Cardiac fibroblast (primary cell): ENCODE results near the gene HOXA9.

ENCODE experiments used
- DNase-seq, 2 donors: peaks; one replicate each; pipeline versions ENCODE4 v3.0.0 to v3.0.0-alpha.2; 2010; ENCODE audit warnings: low read depth in 2 of 2
- H3K4me3 ChIP-seq, 2 donors: replicated peaks in 1 of 2; 1 replicate in 1 of 2; 2 replicates in 1 of 2; pipeline ENCODE4 v1.5.1; 2011; ENCODE audit warnings: low read depth in 2 of 2, low read length in 2 of 2, mild to moderate bottlenecking in 2 of 2, moderate library complexity in 1 of 2
- TF ChIP-seq, protein P1 (sequence below): IDR thresholded peaks from one replicate; pipeline ENCODE4 v1.5.1; 2011; ENCODE audit warnings: low read depth, mild to moderate bottlenecking, low read length, inconsistent platforms

Gene HOXA9

DNA sequence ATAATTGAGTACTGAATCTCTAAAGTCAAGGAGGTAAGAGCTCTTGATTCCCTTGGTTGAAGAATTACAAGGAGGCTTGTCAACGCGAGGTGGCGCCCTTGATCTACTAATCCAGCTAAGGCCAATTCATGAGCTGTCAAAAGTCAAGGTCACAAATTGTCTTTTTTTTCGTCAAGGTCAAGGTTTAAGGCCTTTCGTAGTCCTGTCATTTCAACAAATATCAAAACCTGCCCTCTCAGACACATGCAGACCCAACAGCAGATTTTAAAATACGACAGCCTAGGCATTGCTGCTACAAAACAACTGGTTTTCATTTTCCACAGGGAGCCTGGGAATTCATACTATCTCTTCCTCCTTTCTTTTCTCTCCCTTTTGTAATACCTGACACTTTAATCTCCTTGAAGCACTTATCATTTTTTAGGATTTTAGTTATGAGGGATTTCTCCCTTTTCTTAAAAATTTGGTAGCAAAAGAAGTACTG lies 31.0 kb upstream of the HOXA9 start:
- peak; percentile 82 to 84 for DNase-seq
- no peak overlapping the region for H3K4me3 ChIP-seq
- TF ChIP-seq, protein P1, sequence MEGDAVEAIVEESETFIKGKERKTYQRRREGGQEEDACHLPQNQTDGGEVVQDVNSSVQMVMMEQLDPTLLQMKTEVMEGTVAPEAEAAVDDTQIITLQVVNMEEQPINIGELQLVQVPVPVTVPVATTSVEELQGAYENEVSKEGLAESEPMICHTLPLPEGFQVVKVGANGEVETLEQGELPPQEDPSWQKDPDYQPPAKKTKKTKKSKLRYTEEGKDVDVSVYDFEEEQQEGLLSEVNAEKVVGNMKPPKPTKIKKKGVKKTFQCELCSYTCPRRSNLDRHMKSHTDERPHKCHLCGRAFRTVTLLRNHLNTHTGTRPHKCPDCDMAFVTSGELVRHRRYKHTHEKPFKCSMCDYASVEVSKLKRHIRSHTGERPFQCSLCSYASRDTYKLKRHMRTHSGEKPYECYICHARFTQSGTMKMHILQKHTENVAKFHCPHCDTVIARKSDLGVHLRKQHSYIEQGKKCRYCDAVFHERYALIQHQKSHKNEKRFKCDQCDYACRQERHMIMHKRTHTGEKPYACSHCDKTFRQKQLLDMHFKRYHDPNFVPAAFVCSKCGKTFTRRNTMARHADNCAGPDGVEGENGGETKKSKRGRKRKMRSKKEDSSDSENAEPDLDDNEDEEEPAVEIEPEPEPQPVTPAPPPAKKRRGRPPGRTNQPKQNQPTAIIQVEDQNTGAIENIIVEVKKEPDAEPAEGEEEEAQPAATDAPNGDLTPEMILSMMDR: peak; percentile 74

DNA sequence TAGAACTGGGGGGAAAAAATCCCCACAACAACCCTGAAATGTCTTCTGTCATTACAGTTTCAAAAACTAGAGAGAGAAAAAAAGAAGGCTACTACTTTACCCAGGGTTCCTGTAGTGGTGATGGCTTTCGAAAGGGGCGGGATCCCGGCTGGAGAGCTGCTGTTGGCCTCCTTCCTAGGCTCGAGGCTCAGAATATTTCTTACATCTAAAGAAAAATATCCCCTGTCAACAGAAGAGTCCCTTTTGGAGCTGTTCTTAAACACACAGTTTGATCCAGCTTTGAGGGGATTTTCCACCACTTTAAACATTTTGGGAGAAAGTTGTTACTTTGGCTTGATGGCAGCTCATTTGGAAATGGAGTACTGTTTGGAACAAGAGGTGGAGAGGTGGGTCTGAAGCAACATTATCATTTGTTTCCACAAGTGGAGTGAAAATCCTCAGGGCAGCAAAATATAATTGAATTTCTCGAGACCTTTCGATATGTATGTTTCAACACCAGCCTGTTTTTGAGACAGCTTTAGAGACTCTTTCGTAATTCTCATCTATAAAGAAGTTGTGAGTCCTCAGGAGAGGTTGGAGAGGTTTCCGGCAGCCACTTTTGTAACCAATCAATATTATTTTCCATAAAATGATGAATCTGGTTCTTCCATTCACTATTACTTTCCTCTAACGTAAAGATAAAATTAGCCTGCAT lies 29.5 kb upstream of the HOXA9 start:
- H3K4me3 ChIP-seq: no peak overlapping the region
- TF ChIP-seq, protein P1: no peak
- no peak for DNase-seq

DNA sequence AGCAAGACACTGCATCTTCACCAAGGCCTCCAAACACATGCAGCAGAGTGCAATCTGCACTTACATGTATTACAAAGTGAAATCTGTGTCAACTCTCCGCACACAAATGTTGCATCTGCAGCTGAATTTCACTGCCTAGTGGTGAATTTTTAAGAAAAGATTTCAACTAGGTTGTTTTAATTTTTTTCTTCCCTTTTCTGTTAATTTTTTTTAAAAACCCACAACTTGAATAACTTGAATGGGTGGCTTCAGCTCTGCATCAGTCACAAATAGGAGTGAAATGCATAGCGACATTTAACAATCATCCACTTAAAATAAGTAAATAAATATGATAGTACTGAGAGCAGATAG lies 28.6 kb upstream of the HOXA9 start:
- TF ChIP-seq, protein P1: no peak
- no peak for DNase-seq
- H3K4me3 ChIP-seq: no peak overlapping the region

DNA sequence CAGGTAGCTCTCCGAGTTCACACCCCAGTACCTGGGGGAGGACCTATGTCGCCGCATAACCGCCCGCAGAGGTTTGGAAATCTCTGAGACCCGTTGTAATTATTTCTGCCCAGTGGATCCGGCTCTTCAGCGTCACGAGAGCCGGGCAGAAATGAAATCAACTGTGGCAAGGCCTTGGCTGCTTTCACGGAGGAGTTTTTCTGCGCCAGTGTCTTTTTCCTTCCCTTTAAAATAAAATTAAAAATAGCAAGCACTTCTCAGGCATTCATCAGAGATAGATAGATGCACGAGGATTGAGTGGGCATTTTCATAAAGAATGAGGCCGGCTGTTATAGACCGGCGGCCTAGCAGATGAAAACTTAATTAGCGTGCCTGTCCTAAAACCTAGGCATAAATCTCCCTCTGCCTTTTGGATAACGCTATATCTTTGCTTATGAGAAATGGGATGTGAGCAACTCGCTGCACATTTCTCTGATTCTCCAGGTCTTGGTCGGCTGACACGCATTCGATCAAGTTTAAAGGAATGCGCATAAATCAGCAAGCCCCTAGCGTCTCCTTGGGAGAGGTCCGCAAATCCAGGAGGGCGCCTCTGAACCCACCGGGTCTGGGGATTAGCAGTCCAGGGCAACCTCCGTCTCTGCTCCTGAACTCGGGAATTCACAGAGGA lies 28.1 kb upstream of the HOXA9 start:
- DNase-seq: no peak
- TF ChIP-seq, protein P1: no peak
- H3K4me3 ChIP-seq: no peak overlapping the region

DNA sequence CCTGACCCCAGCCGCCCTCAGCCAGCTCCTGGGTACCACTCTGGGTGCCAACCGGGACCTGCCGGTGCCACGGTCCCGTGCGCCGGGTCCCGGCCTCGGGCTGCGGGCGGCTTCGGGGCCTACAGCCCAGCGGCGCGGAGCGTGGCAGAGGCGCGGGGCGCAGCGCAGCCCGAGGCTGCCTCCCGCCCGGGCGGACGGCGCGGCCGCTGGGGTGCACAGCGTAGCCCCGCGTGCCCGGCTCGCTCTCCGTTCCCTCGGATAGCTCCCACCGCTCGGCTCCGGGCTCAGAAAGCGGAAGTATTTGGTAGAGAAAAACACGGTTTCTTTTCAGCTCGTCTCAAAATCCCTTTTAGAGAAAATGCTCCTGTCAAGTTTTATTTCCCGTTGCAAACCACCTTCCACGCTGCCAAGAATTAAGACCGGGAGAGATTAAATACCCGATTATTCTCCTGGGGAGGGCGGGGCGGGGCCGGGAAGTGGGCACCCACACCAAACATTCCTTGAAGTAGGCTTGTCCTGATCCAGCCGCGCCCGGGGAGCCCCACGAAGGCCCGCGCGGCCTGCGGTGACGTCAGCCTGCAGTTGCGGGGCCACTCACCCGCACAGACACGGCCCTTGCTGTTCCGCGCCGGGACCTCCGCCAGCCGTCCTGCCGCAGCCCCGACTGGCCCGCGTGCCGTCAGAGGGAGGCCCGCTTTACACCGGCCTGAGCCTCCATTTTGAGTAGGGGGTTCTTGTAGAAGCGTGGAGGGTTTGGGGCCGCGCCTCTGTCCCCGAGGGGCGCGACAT lies 27.4 kb upstream of the HOXA9 start:
- TF ChIP-seq, protein P1: no peak

DNA sequence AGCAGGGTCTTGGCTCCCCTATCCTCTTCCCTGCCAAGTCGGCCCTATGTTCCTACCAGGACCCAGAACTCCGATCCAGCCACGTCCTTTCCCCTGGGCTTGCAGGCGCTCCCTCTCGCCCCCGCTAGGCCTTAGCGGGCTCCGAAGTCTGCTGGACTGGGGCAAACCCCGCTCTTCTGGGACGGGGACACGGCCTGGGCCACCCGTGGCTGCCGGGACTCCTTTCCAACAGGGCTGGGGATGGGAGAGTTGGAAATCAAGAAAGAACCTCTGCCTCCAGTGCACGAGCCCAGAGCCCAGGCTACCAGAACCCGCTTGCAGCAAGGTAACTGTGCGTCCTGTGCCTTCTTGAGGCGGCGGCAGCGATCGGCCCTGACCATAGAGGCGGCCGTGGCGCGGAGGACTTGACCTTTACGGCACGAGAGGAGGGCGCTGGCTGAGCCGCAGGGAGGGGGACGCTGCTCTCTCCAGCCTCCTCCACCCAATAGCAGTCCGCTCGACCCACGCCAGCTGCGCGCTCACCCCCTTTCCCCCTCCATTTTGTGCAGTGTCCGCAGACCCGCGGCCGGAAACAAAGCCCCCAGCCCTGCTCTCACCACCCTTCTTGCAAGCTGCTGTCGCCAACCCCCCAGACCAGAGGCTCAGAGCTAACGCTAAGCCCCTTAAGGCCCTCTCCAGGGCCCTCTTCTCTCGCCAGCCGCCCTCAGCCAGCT lies 26.7 kb upstream of the HOXA9 start:
- TF ChIP-seq, protein P1: no peak
- no peak overlapping the region for H3K4me3 ChIP-seq
- DNase-seq: no peak

More for the DNA sequence above, 27.4 kb upstream of the HOXA9 start:
- H3K4me3 ChIP-seq: no peak overlapping the region
- peak in 1 of 2 donors; percentile 17 for DNase-seq
